Epithelial cell of proximal tubule (primary cell): ENCODE measurements around the gene IQSEC1. TPM values are rescaled to one million over a fixed set of nuclear protein-coding genes. Genes with fewer than 3 reads are reported as not detected.

Source experiments
- DNase-seq: peaks from one replicate; pipeline ENCODE4 v3.0.0-alpha.2; 2011; ENCODE audit warnings: low read depth
- H3K4me3 ChIP-seq: 2 replicates; pipeline ENCODE4 v1.5.1; 2011; ENCODE audit warnings: low read depth, mild to moderate bottlenecking, low read length
- total RNA-seq: library from RNA; depleted of rRNA; stranded (reverse); fragments of >200 nt; gene quantifications from 2 replicates; pipeline ENCODE4 v1.2.3, GENCODE V29; 2015
- TF ChIP-seq, protein P1 (sequence below): conservative IDR thresholded peaks from 2 replicates; pipeline ENCODE4 v1.5.1; 2012; ENCODE audit warnings: low read depth, mild to moderate bottlenecking, low read length

IQSEC1 gene
- total RNA-seq, 1 donor from 2014 or later, result 8.8 TPM

DNA sequence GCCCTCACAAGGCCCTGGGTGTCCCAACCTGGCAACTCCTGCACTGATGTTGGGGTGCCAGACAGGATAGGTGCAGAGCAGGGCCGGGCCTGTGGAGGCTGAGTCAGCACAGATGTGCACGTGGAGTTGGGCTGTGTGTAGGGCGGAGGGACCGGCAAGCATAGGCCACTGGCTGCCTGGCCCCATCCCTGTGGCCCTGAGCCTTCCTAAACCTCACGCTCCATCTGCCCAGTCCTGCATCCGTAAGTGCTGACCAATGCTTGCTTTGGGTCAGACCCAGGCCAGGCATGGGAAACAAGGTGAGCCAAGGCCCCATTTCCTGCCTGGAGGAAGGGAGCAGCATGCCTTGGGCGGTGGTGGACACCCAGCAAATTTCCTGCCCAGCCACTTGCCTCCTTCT lies 5.8 kb upstream of the IQSEC1 start:
- no peak overlapping the region for H3K4me3 ChIP-seq
- DNase-seq, result no peak
- TF ChIP-seq, protein P1, sequence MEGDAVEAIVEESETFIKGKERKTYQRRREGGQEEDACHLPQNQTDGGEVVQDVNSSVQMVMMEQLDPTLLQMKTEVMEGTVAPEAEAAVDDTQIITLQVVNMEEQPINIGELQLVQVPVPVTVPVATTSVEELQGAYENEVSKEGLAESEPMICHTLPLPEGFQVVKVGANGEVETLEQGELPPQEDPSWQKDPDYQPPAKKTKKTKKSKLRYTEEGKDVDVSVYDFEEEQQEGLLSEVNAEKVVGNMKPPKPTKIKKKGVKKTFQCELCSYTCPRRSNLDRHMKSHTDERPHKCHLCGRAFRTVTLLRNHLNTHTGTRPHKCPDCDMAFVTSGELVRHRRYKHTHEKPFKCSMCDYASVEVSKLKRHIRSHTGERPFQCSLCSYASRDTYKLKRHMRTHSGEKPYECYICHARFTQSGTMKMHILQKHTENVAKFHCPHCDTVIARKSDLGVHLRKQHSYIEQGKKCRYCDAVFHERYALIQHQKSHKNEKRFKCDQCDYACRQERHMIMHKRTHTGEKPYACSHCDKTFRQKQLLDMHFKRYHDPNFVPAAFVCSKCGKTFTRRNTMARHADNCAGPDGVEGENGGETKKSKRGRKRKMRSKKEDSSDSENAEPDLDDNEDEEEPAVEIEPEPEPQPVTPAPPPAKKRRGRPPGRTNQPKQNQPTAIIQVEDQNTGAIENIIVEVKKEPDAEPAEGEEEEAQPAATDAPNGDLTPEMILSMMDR, result no peak

DNA sequence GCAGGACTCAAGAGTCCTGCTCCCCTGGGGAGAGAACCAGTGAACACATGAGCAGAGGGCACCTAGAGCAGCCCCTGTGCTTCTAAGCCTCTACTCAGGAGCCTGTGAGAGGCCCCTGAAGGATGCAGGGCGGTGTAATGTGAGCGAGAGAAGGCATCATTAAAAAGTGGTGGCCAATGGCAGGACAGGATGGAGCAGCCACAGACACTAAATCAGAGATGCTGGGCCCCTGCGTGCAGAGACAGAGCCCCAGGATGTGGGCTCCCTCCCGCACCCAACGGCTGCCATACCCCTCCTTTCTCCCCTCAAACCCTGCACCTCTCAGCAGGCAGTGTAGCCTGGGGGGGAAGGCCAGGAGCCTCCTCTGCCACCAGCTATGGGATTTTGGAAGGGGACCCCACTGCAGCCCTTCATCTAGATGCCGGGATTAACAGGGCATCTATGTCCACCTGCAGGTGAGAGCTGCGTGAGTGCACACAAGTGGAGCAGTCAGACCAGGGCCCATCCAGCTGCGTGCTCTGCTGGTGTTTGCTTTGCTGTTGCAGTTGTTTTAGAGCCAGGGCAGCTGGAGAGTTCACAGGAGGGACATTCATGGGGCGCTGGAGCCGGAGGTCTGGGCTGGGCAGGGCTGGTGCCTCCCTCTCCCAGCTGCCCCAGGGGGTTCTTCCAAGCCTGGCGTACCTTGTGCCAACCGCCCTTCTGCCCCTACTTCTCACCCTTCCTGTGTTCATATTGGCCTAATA lies 5.1 kb upstream of the IQSEC1 start:
- DNase-seq, result no peak
- H3K4me3 ChIP-seq, result no peak overlapping the region
- TF ChIP-seq, protein P1, result no peak

DNA sequence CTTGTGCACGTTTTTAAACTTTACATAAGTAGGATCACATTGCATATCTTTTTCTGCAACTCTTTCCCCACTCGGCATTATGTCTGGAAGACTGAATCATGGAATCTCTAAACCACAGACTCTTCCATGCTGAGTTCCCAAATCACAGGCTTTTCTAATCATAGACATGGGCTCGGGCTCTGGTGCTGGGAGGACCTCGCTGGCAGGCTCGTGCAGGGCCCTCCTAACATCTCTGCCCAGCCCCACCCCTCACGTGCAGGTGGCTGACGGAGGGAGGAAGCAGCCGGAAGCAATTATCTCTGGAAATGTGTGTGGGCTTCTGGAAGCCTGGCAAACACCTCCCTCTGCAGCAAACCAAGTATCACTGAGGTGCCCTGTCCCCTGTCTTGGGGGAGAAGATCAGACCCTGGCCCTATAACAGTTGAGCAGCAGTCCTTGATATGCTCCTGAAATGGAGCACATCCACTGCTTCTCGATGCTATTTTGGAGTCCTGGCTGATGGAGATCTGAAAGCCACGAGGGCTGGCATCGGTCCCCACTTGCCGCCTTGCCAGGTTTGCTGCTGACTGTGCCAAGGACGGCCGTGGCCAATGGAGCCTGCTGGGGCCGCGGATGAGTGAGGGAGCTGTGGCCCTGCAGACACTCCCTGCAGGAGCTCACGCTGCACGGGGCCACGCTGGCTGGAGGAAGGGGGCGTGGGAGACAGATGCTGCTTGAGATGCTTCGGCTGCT lies 4.4 kb upstream of the IQSEC1 start:
- TF ChIP-seq, protein P1, result no peak
- no peak for DNase-seq
- no peak overlapping the region for H3K4me3 ChIP-seq

DNA sequence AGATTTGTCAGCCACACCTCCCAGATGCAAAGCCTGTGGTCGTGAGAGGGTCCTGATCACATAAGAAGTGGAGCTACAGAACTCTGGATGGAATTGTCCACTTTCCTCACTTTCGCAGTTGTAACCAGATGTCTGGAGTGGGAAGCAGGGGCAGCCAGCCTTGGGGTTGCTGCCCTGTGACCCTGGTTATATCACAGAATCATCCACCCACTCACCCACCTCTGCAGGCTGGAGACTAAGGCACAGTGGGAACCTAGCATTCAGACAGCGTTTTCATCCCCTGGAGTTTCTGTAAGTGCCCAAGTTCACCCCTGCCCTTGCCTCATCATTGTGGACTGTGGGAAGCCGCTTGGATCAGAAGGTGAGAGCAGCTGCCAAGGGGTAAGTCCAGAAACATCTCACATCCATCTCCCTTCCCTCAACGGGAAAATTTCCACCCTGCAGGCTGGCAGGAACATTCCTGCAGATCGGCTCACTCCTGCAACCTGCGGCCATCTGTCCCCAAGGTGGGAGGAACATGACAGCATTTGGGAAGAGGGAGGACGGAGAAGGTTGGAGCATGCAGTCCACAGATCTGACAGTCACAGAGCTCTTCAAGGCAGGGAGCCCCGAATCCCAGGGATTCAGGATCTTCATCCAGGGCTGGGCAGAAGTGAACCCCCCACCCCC lies 2.9 kb upstream of the IQSEC1 start:
- DNase-seq, result no peak
- H3K4me3 ChIP-seq, result no peak overlapping the region
- TF ChIP-seq, protein P1, result no peak

DNA sequence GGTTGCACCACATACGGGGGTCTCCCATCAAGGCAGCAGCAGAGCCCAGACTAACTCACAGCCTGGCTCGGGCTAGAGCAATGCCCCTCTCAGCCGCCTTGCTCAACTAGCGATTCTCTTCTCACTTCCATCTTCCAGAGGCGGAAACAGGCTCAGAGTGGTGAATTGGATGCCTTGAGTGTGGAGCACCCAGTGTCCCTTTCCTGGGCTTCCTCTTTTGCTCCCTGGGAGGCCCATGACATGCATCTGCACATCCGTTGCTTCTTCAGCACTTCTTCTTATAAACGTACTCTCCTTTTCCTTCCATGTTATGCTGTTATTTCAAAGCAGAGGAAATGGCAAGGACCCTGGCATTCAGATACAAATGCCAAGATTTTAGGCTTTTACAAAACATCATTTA lies 2.1 kb upstream of the IQSEC1 start:
- no peak for DNase-seq
- TF ChIP-seq, protein P1, result no peak
- H3K4me3 ChIP-seq, result no peak overlapping the region

DNA sequence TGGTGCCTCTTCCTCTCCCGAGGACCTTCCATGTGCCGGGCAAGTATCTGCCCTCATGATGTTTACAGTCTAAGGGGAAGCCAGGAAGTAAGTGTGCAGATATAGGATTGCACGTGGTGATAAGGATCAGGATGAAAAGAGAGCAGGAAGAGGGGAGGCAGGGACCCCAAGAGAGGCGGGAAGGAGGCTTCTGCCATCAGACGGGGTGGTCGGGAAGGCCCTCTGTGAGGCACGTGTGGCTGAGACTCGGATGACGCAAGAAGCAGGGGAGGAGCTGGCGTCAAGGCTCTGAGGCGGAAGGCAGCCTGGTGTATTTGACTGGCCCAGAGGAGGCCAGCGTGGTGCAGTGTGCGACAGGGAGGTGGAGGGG lies 762 bp upstream of the IQSEC1 start:
- H3K4me3 ChIP-seq, result no peak overlapping the region
- TF ChIP-seq, protein P1, result no peak
- no peak for DNase-seq
